ENCODE measurements around the gene DNAH3.

Gene DNAH3

DNA sequence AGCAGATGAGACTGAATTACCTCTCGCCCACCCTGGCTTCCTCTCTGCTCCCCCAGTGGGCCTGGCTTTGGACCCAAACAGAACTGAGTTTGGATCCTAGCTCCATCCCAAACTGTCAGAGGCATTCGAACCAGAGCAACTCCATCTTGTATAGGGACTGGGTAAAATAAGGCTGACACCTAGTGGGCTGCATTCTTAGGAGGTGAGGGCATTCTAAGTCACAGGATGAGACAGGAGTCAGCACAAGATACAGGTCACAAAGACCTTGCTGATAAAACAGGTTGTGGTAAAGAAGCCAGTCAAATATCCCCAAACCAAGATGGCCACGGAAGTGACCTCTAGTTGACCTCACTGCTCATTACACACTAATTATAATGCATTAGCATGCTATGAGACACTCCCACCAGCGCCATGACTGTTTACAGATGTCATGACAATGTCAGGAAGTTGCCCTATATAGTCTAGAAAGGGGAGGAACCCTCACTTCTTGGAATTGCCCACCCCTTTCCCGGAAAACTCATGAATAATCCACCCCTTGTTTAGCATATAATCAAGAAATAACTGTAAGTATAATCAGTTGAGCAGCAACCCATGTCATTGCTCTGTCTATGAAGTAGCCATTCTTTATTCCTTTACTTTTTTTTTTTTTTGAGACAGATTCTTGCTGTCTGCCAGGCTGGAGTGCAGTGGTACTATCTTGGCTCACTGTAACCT, 205.6 kb downstream of the DNAH3 start:
- Histone ChIP-seq H4K20me1 (ENCODE audit: insufficient read depth, low read length) (no peaks in the 10 kb centered on the region), H3K4me3 (ENCODE audit: low read depth, low read length, poor library complexity, severe bottlenecking) (no peak overlapping the region), H3K27me3 (ENCODE audit: insufficient read depth, low read length) (no peaks in the 10 kb centered on the region), H3K9me3 (ENCODE audit: low read length) (no peaks in the 10 kb centered on the region), H3F3A (ENCODE audit: insufficient read depth, low read length) (no peaks in the 10 kb centered on the region), H3K36me3 (ENCODE audit: insufficient read depth, low read length) (no peaks in the 10 kb centered on the region), H3K79me2 (ENCODE audit: insufficient read depth, low read length) (no peaks in the 10 kb centered on the region), H3K4me2 (ENCODE audit: low read length) (no peak overlapping the region), H3K4me1 (ENCODE audit: insufficient read depth, low read length, severe bottlenecking) (no peaks in the 10 kb centered on the region), H3K9me2 (ENCODE audit: low read depth, low read length) (no peaks in the 10 kb centered on the region), H3K27ac (ENCODE audit: low read depth, low read length, poor library complexity, severe bottlenecking) (no peak overlapping the region), H3K9ac (ENCODE audit: low read length) (no peak overlapping the region), H2AFZ (ENCODE audit: low read length) (no peak overlapping the region)
- peak; percentile 33; the same call in 1 of the 2 replicates for TF ChIP-seq CTCF (IDR thresholded peaks at IDR 0.05; ENCODE audit: low read length)
- TF ChIP-seq EZH2 (IDR thresholded peaks at IDR 0.05; ENCODE audit: borderline replicate concordance, low read length): no peak

DNA sequence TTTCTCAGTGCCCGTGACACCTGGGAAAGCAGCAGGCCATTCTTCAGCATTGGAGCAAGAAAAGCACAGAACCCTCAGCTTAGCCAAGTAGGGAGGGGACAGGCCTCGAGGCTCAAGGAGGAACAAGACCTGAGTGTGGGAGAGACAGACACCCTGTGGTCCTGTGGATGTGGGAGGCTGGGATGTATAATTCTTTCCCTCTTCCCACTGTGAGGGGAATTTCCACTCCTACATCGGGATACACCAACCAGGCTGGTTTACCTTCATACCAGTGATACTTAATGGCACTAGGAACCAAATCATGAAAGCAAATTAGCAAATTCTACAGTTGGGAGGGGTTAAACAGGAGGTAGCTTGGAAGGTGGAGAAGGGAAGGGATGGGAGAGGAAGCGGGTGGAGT, 208.4 kb downstream of the DNAH3 start:
- no peaks in the 10 kb centered on the region for H3K36me3 ChIP-seq (ENCODE audit: insufficient read depth, low read length)
- TF ChIP-seq CTCF (IDR thresholded peaks at IDR 0.05; ENCODE audit: low read length) (no peak), EZH2 (IDR thresholded peaks at IDR 0.05; ENCODE audit: borderline replicate concordance, low read length) (no peak)
- H3K79me2 ChIP-seq (ENCODE audit: insufficient read depth, low read length): no peaks in the 10 kb centered on the region
- H3F3A ChIP-seq (ENCODE audit: insufficient read depth, low read length): no peaks in the 10 kb centered on the region
- no peaks in the 10 kb centered on the region for H4K20me1 ChIP-seq (ENCODE audit: insufficient read depth, low read length)
- H3K4me1 ChIP-seq (ENCODE audit: insufficient read depth, low read length, severe bottlenecking): no peaks in the 10 kb centered on the region
- no peak overlapping the region for H3K4me2 ChIP-seq (ENCODE audit: low read length)
- no peaks in the 10 kb centered on the region for H3K27me3 ChIP-seq (ENCODE audit: insufficient read depth, low read length)
- H2AFZ ChIP-seq (ENCODE audit: low read length): no peak overlapping the region
- no peak overlapping the region for H3K27ac ChIP-seq (ENCODE audit: low read depth, low read length, poor library complexity, severe bottlenecking)
- no peaks in the 10 kb centered on the region for H3K9me2 ChIP-seq (ENCODE audit: low read depth, low read length)
- H3K9me3 ChIP-seq (ENCODE audit: low read length): no peaks in the 10 kb centered on the region
- no peak overlapping the region for H3K9ac ChIP-seq (ENCODE audit: low read length)
- H3K4me3 ChIP-seq (ENCODE audit: low read depth, low read length, poor library complexity, severe bottlenecking): no peak overlapping the region

GRCh38 chr16:20941636-20941926, 209.1 kb downstream of the DNAH3 start:
- Histone ChIP-seq H3K79me2 (ENCODE audit: insufficient read depth, low read length) (no peaks in the 10 kb centered on the region), H3K4me3 (ENCODE audit: low read depth, low read length, poor library complexity, severe bottlenecking) (no peak overlapping the region)

More at GRCh38 chr16:20941636-20941926, 209.1 kb downstream of the DNAH3 start:
- Histone ChIP-seq H3K27me3 (ENCODE audit: insufficient read depth, low read length) (no peaks in the 10 kb centered on the region; the same call in 1 of the 2 replicates), H4K20me1 (ENCODE audit: insufficient read depth, low read length) (no peaks in the 10 kb centered on the region), H3K4me2 (ENCODE audit: low read length) (no peak overlapping the region), H3K27ac (ENCODE audit: low read depth, low read length, poor library complexity, severe bottlenecking) (no peak overlapping the region), H3K9ac (ENCODE audit: low read length) (no peak overlapping the region), H3K9me2 (ENCODE audit: low read depth, low read length) (no peaks in the 10 kb centered on the region), H3F3A (ENCODE audit: insufficient read depth, low read length) (no peaks in the 10 kb centered on the region), H3K9me3 (ENCODE audit: low read length) (no peaks in the 10 kb centered on the region), H3K36me3 (ENCODE audit: insufficient read depth, low read length) (no peaks in the 10 kb centered on the region), H3K4me1 (ENCODE audit: insufficient read depth, low read length, severe bottlenecking) (no peaks in the 10 kb centered on the region), H2AFZ (ENCODE audit: low read length) (no peak overlapping the region)
- no peak for TF ChIP-seq EZH2 (IDR thresholded peaks at IDR 0.05; ENCODE audit: borderline replicate concordance, low read length)
- no peak for TF ChIP-seq CTCF (IDR thresholded peaks at IDR 0.05; ENCODE audit: low read length)

All from OCI-LY1 (cell line).